Fibroblast of the aortic adventitia (primary cell): ENCODE data around the gene ADNP. TPM values are rescaled to one million over a fixed set of nuclear protein-coding genes. Genes with fewer than 3 reads are reported as not detected.

ENCODE experiments used
- DNase-seq: peaks from one replicate; pipeline ENCODE4 v3.0.0-alpha.2; 2010; ENCODE audit warnings: low read depth
- H3K4me3 ChIP-seq: 2 replicates; pipeline ENCODE4 v1.5.1; 2011; ENCODE audit warnings: low read depth, mild to moderate bottlenecking, control low read depth, low read length, moderate library complexity
- CTCF ChIP-seq: IDR thresholded peaks from 2 replicates; pipeline ENCODE4 v1.5.1; 2011; ENCODE audit warnings: mild to moderate bottlenecking, low read length, control low read depth, inconsistent platforms; ENCODE audit not compliant: insufficient read depth
- total RNA-seq: library from RNA; depleted of rRNA; stranded (reverse); fragments of >200 nt; gene quantifications from 2 replicates; pipeline ENCODE4 v1.2.3, GENCODE V29; 2012; ENCODE audit warnings: low replicate concordance

ADNP gene
- total RNA-seq, 1 donor: 35.4 TPM

- TF ChIP-seq CTCF: no peak
- no peak overlapping the region for H3K4me3 ChIP-seq
- DNase-seq: no peak
These were observed 73.9 kb downstream of the ADNP start for GRCh38 chr20:50857348-50857747.

- TF ChIP-seq CTCF: no peak
- no peak for DNase-seq
These were observed 74.7 kb downstream of the ADNP start for GRCh38 chr20:50856475-50857041.

GRCh38 chr20:50855498-50856474 is 75.5 kb downstream of the ADNP start:
- TF ChIP-seq CTCF: no peak
- no peak overlapping the region for H3K4me3 ChIP-seq
- no peak for DNase-seq

More at GRCh38 chr20:50856475-50857041, 74.7 kb downstream of the ADNP start:
- no peak overlapping the region for H3K4me3 ChIP-seq

GRCh38 chr20:50854506-50855249 is 76.6 kb downstream of the ADNP start:
- no peak for TF ChIP-seq CTCF
- DNase-seq: no peak
- H3K4me3 ChIP-seq: no peak overlapping the region

- DNase-seq: no peak
- no peak overlapping the region for H3K4me3 ChIP-seq
- no peak for TF ChIP-seq CTCF
These were observed 79.2 kb downstream of the ADNP start for GRCh38 chr20:50852085-50852484.

- no peak for DNase-seq
- no peak overlapping the region for H3K4me3 ChIP-seq
- no peak for TF ChIP-seq CTCF
These were observed 80.4 kb downstream of the ADNP start for GRCh38 chr20:50850721-50851286.
